Caki2 (cell line): Measurements from ENCODE around the gene TSHZ1. TPM values are rescaled to one million over a fixed set of nuclear protein-coding genes. Genes with fewer than 3 reads are reported as not detected.
A peak's percentile ranks its signal among the peaks of the same experiment; 100 is the strongest.

Experiments used
- DNase-seq: peaks from one replicate; pipeline ENCODE4 v3.0.0-alpha.2; 2015; ENCODE audit warnings: low read depth
- in situ Hi-C: cut with HindIII; loops from 2 replicates; pipeline ENCODE4 v1.10.0; 2016; ENCODE audit warnings: low sequenced_read_pairs, low pct_unique_long_range_greater_than_20kb, mixed read lengths
- total RNA-seq: library from RNA; depleted of rRNA; stranded (reverse); fragments of >200 nt; shearing (Covaris generic); gene quantifications from 2 replicates; pipeline ENCODE4 v1.2.3, GENCODE V29; 2014; ENCODE audit warnings: low replicate concordance

The TSHZ1 gene
- total RNA-seq, 1 experiment from 2014 or later: 10.4 TPM

DNA sequence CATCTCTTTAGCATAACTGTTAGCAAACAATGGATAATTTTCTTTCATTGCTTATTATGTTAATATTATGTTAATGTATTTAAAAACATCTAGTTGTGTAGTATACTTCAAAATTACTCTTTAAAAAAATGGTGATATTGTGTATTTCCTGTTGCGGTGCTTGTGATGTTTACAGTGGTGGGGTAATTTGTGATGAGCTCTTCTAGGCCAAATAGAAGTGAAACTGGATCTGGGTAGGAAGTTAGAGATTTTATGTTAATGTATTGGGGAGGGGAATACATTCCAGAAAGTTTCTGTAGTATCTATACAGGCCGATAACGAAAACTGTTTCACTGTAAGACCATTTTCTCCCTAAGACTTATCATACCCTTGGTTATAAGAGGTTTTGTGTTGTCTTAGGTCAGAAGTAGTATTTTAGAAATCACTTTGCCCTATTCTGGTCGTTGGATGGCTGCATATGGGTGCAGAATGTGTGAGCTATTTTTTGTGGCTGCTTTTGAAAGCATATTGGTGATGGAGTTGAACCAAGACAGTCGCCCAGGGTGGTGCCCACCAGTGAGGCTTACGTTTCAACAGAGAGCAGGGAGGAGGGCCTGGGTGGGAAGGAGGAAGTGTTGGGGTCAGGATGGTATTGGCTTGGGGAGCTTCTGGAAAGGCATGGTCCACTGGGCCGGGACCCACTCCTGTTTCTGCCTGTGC lies 5.8 kb downstream of the TSHZ1 start:
- DNase-seq: no peak
- in situ Hi-C loops: no loop called here

DNA sequence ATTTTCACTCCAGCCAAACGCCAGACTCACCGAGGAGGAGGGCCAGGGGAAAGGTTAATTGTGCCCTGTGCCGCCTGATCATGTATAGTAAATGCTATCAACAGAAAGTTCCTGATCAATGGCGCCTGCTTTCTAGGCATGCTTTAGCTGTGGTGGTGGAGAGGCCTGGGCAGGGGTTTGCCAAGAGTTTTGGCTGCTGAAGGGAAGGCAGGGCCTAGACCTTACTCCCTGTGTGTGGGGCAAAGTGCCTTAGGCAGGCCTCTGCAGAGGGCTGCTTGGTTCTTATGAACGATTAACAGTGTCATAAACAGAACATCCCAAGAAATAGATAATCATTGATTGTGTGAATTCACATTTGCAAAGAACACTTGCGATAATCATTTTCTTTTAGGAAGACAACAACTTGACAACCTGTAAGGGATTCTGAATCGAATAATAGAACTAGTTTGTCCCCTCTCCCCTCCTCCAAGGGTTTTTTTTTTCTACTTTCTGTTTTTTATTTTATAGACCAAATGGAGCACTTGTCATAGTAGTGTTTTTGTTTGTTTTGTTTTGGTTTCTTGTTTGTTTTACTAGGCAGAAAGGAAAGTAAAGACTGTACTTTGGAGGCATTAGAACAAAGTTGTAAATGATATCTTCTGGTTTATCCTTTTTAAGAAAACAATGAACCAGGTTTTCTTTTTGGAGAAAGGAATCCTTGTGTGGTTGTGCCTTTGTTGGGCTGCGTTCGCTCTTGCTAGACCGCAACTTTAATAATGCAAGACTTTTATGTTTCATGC lies 6.5 kb downstream of the TSHZ1 start:
- no peak for DNase-seq
- in situ Hi-C loops: no loop called here

DNA sequence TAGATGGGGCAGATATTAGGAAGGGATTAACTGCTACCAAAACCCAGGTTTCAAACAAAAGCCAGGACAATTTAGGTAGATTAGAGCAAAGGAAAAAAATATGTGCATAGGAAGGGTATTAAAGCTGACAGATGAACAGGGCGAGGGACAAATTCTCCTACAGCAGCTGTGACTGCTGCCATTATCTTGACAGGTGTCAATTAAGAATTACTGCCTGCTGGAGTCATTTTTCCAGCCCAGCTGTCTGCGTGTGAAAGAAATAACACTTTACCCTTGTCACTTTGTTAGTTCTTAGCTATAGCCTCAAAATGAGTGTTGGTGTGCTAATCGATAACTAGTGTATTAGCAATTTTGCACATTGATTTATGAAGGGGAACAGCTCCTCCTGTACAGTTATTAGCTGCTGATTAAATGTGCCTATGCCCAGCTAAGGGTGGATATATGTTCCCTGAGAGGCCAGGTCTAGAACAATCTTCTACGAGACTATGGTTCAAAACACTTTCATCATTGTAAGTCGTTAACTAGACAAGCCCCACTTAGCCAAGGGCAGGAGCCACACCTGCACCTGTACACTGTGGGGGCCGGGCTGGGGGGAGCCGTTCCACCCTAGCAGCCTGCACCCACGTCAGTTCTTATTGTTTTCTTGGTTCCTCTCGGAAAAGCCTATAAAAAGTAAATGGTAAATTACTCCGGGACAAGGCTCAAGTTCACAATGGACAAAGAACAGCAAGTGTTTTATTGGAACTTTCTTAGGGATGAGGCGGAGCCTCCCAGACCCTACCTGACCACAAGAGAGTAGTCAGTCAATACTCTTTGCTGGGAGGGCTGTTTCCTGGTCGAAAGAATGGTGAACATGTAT lies 7.7 kb downstream of the TSHZ1 start:
- in situ Hi-C loops: no loop called here
- DNase-seq: no peak

DNA sequence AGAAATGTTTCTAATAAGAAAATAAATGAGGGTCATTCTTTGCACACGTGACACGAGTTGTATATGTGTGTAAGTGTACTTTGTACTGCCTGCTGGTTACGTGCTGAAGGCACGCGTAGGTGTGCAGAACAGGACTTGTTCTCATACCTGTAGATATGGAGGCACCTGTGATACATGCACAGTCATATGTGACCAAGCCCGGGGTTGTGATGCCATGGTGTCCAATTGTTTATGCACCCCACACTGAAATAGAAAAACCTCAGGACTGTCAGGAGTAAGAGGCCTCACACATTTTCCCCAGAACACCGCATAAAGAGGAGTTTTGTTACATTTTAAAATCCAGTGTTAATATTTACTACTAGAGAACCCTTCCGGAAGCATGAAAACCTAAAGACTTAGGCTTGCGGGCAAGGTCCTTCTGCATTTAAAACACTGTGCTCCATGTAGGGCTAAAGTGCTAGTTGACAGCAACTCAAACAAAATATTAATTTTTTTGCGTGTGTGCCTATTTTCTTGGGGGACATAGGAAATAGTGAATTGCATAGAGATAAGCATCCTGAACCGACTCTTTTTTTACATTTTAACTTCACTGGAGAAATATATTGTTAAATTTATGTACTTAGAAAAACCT lies 9.3 kb downstream of the TSHZ1 start:
- DNase-seq: no peak
- in situ Hi-C loops: no loop called here

DNA sequence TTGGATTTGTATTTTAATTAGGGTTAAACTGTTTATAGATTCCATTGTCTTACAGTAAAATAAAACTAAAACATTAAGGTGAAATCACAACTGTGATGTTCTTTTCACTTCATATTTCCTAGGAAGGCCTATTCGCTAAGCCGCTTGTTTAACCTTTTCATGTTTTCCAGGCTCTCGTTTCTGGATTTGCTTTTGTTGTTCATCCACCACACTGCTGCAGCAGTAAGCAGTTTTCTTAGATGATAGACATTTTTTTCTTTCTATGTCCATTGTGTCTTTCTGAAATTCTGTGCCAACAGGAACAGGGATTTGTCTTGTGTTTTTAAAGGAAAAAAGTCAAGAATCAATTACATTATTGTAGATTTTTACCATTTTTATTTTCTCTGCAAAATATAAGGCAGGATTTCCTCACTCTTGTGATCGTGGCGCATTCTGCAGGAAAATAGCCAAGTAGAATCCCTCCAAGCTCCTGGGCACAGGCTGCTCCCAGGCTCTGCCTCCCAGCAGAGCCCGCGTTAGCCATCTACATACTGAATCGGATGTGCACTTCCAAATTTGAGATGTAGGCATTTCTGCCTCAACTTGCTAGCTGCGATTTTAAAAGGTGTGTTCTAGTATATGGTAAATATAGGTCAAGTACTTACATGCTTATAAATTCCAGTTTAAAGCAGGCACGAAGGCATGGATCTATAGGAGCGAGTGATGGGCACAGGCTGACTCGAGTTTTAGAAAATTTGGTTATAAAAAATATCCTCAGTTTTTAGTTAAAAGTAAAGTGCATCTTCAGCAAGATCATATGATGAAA lies 10.2 kb downstream of the TSHZ1 start:
- DNase-seq: no peak
- in situ Hi-C loops: no loop called here

- in situ Hi-C loops: no loop called here
- DNase-seq: no peak
Measured at GRCh38 chr18:75221397-75221796, 10.8 kb downstream of the TSHZ1 start.

- no peak for DNase-seq
- in situ Hi-C loops: no loop called here
Measured at GRCh38 chr18:75221897-75222296, 11.3 kb downstream of the TSHZ1 start.

DNA sequence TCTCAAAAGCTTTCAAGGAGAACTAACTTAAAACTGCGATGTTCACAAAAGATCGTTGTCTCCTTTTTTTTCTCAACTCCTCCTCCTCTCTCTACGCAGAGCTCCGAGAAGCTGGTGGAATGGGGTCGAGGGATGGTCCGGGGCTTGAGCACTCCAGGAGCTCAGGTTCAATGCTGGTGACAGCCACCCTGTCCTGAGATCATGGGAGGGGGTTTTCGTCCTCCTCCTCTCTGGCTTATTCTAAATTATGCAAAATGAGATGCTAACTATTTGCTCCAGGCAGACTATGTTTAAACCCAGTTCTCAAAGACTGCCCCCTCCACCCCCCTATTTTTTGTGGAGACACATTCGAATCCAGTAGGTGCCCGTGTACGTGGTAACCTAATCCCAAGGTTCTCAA lies 11.8 kb downstream of the TSHZ1 start:
- in situ Hi-C loops: no loop called here
- no peak for DNase-seq

DNA sequence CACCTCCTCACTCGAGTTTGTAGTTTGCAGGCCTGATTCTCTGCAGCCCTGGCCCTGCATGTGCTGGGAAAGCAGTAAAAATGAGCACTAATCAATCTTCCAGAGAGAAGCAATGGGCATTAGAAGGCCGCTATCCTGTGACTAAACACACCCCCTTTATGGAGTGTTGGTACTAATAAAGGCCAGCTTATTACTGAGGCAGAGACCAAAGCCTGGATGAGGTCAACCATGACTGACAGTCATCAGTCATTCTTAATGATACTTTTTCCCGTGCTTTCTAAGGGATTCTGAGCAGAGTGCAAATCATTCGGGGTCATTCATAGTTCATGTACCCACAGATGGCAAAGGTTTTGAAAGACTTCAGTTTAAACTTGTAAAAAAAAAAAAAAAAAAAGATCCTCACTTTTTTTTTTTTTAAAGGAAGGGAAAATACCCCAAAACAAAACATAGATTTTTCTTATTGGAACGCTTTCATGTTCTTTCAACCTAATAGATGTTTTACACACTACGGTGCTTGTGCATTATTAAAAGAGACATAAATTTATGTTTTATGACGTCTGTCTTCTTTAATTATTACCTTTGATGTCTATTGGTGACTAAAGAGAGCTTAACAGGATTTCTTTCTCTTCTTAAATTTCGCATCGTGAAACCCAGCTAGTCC lies 13.2 kb downstream of the TSHZ1 start:
- in situ Hi-C loops: no loop called here

GRCh38 chr18:75226286-75226955 lies 15.8 kb downstream of the TSHZ1 start:
- in situ Hi-C loops: no loop called here
- DNase-seq: peak; percentile 65

More for the DNA sequence above, 13.2 kb downstream of the TSHZ1 start:
- DNase-seq: peak; percentile 87

GRCh38 chr18:75226956-75227316 lies 16.3 kb downstream of the TSHZ1 start:
- in situ Hi-C loops: no loop called here
- DNase-seq: no peak

- no peak for DNase-seq
- in situ Hi-C loops: no loop called here
Measured at GRCh38 chr18:75227535-75228296, 17.1 kb downstream of the TSHZ1 start.

- in situ Hi-C loops: no loop called here
- DNase-seq: no peak
Measured at GRCh38 chr18:75228967-75229366, 18.4 kb downstream of the TSHZ1 start.

GRCh38 chr18:75229437-75229836 lies 18.8 kb downstream of the TSHZ1 start:
- in situ Hi-C loops: no loop called here
- DNase-seq: no peak

- DNase-seq: no peak
- in situ Hi-C loops: no loop called here
Measured at GRCh38 chr18:75230163-75231052, 19.8 kb downstream of the TSHZ1 start.
